ENCODE results near the gene METRN. TPM values are rescaled to one million over a fixed set of nuclear protein-coding genes. Genes with fewer than 3 reads are reported as not detected.
"Not testable (repeated sequence)": the region's sequence is repeated elsewhere in the genome, so short reads cannot be mapped to it uniquely, and the experiment has no call there.

Gene METRN
- total RNA-seq, 4 donors from 2014 or later: 56.5 to 143 (median 78.0) TPM

DNA sequence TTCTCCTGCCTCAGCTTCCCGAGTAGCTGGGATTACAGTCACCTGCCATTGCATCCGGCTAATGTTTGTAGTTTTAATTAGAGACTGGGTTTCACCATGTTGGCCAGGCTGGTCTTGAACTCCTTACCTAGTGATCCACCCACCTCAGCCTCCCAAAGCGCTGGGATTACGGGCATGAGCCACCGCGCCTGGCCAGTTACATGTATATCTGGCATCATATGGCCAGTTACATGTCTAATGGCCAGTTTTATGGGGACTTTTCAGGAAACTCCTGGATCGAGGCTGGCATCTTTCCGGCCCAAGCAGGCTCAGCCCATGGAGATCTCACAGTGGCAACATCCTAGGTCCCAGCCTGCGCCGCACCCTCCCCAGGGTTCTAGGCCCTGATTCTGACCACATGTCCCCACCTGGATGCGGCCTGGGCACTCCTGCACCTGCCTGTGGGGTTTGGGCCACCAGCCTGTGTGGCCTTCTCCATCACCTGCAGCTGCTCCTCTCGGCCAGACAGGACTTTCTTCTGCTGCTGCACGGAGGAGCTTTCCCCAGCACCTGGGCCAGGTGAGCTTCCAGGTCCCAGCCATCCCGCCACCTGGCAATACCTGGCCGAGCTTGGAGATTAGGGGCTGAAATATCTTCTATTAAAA is 27.2 kb downstream of the METRN start:
- H3K27ac ChIP-seq (replicated peaks in 1 of 4): no peak overlapping the region
- H3K4me1 ChIP-seq: peaks cover 14 to 21% (median 18%) of the 10 kb centered on the region in 4 donors
- no peaks in the 10 kb centered on the region for H3K9me3 ChIP-seq
- peaks cover 4 to 23% (median 12%) of the 10 kb centered on the region in 4 donors for H3K36me3 ChIP-seq
- H3K4me3 ChIP-seq: no peak overlapping the region
- WGBS: 86% methylated on average over 13 of the region's 15 CpGs
- no peak for DNase-seq (ENCODE audit: extremely low spot score)
- intact Hi-C loops (cut with DNase I): loop anchor here (2.0 kb wide), 1 partner anchor 31 kb away; no protein-coding TSS in a partner anchor
- peaks cover 0 to 34% (median 0%) of the 10 kb centered on the region in 4 donors for H3K27me3 ChIP-seq
- TF ChIP-seq POLR2AphosphoS5 (IDR thresholded peaks at IDR 0.05) (no peak), POLR2A (IDR thresholded peaks at IDR 0.05; ENCODE audit: low read depth) (no peak), EP300 (IDR thresholded peaks at IDR 0.05) (no peak)
- TF ChIP-seq, protein P1, sequence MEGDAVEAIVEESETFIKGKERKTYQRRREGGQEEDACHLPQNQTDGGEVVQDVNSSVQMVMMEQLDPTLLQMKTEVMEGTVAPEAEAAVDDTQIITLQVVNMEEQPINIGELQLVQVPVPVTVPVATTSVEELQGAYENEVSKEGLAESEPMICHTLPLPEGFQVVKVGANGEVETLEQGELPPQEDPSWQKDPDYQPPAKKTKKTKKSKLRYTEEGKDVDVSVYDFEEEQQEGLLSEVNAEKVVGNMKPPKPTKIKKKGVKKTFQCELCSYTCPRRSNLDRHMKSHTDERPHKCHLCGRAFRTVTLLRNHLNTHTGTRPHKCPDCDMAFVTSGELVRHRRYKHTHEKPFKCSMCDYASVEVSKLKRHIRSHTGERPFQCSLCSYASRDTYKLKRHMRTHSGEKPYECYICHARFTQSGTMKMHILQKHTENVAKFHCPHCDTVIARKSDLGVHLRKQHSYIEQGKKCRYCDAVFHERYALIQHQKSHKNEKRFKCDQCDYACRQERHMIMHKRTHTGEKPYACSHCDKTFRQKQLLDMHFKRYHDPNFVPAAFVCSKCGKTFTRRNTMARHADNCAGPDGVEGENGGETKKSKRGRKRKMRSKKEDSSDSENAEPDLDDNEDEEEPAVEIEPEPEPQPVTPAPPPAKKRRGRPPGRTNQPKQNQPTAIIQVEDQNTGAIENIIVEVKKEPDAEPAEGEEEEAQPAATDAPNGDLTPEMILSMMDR (IDR thresholded peaks at IDR 0.05): no peak

DNA sequence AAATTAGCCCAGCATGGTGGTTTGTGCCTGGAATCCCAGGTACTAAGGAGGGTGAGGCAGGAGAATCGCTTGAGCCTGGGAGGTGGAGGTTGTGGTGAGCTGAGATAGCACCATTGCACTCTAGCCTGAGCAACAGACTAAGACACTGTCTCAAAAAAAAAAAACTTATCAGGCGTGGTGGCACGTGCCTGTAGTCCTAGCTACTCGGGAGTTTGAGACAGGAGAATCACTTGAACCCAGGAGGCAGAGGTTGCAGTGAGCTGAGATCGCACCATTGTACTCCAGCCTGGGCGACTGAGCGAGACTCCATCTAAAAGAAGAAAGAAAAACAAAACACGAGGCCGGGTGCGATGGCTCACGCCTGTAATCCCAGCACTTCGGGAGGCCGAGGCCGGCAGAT is 28.0 kb downstream of the METRN start:
- peaks cover 0 to 34% (median 0%) of the 10 kb centered on the region in 4 donors for H3K27me3 ChIP-seq
- peaks cover 14 to 21% (median 18%) of the 10 kb centered on the region in 4 donors for H3K4me1 ChIP-seq
- 77% methylated on average over 14 of the region's 14 CpGs for WGBS
- not testable (repeated sequence) for DNase-seq (ENCODE audit: extremely low spot score); H3K9me3 ChIP-seq; H3K27ac ChIP-seq (replicated peaks in 1 of 4); H3K4me3 ChIP-seq
- peaks cover 0 to 16% (median 4%) of the 10 kb centered on the region in 4 donors for H3K36me3 ChIP-seq
- intact Hi-C loops (cut with DNase I): loop anchor here (2.0 kb wide), 1 partner anchor 32 kb away; no protein-coding TSS in a partner anchor

DNA sequence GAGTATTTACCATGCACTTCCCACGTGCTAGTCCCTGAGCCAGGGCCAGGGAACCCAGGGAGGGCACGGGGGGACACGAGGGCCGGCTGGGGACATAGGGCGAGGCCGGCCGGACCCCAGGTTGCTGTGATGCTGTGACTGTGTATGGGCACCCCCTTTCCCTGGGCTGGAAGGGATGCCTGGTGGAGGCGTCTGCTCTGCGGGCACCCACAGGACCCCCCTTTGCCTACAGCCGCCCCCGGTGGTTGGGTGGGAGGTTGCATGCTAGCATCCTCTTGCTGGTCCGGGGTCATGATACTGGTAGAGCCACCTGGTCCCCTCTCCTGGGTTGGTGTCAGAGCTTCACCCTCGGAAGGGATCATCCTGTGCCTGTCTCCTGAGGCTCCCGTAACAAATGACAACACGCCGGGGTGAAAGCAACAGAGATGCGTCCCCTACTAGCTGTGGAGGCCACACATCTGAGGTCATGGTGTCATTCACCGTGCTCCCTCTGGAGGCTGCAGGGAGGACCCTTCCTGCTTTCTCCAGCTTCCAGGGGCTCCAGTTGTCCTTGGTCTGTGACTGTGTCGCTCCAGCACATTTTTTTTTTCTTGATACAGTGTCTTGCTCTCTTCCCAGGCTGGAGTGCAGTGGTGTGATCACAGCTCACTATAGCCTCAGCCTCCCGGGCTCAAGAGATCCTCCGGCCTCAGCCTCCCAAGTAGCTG is 29.0 kb downstream of the METRN start:
- TF ChIP-seq EP300 (IDR thresholded peaks at IDR 0.05) (no peak), POLR2A (IDR thresholded peaks at IDR 0.05; ENCODE audit: low read depth) (no peak), POLR2AphosphoS5 (IDR thresholded peaks at IDR 0.05) (no peak)
- TF ChIP-seq, protein P1 (IDR thresholded peaks at IDR 0.05): no peak
- DNase-seq (ENCODE audit: extremely low spot score): no peak
- no peak overlapping the region for H3K4me3 ChIP-seq
- intact Hi-C loops (cut with DNase I): loop anchor here (2.0 kb wide), 1 partner anchor 33 kb away; no protein-coding TSS in a partner anchor
- peaks cover 0 to 34% (median 0%) of the 10 kb centered on the region in 4 donors for H3K27me3 ChIP-seq
- peaks cover 14 to 21% (median 18%) of the 10 kb centered on the region in 4 donors for H3K4me1 ChIP-seq
- no peak overlapping the region for H3K27ac ChIP-seq (replicated peaks in 1 of 4)
- no peaks in the 10 kb centered on the region for H3K9me3 ChIP-seq
- 74% methylated on average over 8 of the region's 21 CpGs for WGBS
- peaks cover 0 to 5% (median 0%) of the 10 kb centered on the region in 4 donors for H3K36me3 ChIP-seq

DNA sequence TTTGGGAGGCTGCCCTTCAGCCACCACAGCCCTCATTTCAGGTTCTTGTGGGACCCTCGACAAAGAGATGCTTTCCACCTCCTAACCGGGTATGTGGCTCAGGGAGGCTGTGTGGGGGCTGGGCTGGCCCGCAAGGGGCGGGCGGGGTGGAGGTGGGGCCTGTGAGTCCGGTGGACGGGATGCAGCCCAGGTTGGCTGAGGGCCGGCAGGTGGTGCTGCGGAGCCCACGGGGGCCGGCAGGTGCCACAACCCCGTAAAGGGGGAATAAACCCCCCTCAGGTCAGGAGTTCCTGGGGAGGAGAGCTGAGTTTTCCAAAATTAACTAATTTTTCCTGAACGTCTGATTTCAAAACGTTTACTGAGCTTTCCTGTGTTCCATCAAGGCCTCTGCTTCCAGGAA is 30.8 kb downstream of the METRN start:
- no peak for TF ChIP-seq POLR2A (IDR thresholded peaks at IDR 0.05; ENCODE audit: low read depth)
- TF ChIP-seq, protein P1 (IDR thresholded peaks at IDR 0.05): no peak
- no peak for TF ChIP-seq POLR2AphosphoS5 (IDR thresholded peaks at IDR 0.05)
- TF ChIP-seq EP300 (IDR thresholded peaks at IDR 0.05): no peak
- WGBS: 1% methylated on average over 7 of the region's 14 CpGs
- Histone ChIP-seq H3K27me3 (peaks cover 0 to 35% (median 0%) of the 10 kb centered on the region in 4 donors), H3K4me1 (peaks cover 4 to 7% (median 6%) of the 10 kb centered on the region in 4 donors), H3K9me3 (no peaks in the 10 kb centered on the region), H3K36me3 (no peaks in the 10 kb centered on the region), H3K4me3 (no peak overlapping the region), H3K27ac (replicated peaks in 1 of 4) (no peak overlapping the region)
- no peak for DNase-seq (ENCODE audit: extremely low spot score)
- intact Hi-C loops (cut with DNase I): no loop called here

DNA sequence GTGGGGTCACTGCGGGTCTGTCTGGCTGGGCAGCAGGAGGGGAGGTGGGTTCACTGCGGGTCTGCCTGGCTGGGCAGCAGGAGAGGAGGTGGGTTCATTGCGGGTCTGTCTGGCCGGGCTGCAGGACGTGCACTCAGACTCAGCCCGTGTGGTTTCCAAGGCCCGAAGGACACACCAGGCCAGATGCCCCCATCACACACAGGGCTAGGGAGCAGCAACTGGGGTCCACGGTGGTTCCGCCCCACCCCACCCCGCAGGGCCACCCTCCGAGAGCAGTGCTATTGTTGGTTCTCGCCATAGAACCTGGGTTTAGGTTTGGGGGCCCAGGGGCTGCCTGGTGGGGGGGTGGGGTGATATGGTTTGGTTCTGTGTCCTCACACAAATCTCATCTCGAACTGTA is 31.7 kb downstream of the METRN start:
- no peak overlapping the region for H3K27ac ChIP-seq (replicated peaks in 1 of 4)
- no peak for DNase-seq (ENCODE audit: extremely low spot score)
- H3K4me1 ChIP-seq: no peaks in the 10 kb centered on the region
- H3K27me3 ChIP-seq: peaks cover 0 to 44% (median 0%) of the 10 kb centered on the region in 4 donors
- H3K4me3 ChIP-seq: no peak overlapping the region
- no peaks in the 10 kb centered on the region for H3K36me3 ChIP-seq
- intact Hi-C loops (cut with DNase I): no loop called here
- H3K9me3 ChIP-seq: no peaks in the 10 kb centered on the region
- WGBS: 81% methylated on average over 2 of the region's 13 CpGs
- no peak for TF ChIP-seq EP300 (IDR thresholded peaks at IDR 0.05)
- TF ChIP-seq, protein P1 (IDR thresholded peaks at IDR 0.05): no peak
- no peak for TF ChIP-seq POLR2A (IDR thresholded peaks at IDR 0.05; ENCODE audit: low read depth)
- TF ChIP-seq POLR2AphosphoS5 (IDR thresholded peaks at IDR 0.05): no peak

Measured in esophagus muscularis mucosa (tissue), 4 donors.